SK-N-SH treated with all-trans-retinoic acid at 6 μM for 48 hours (cell line): ENCODE measurements around the gene SYK.

ENCODE experiments used
- ATAC-seq: fragments of 200-7000 bp; cut with Tn5 transposase; 3 replicates; pipeline ENCODE4 v1.9.1; 2020; ENCODE audit warnings: mild to moderate bottlenecking, moderate library complexity
- ARNTL ChIP-seq: fragments of 450-650 bp; formaldehyde crosslinking; IDR thresholded peaks from 2 replicates; pipeline ENCODE4 v1.5.0; 2020; ENCODE audit warnings: low read depth, mild to moderate bottlenecking, moderate library complexity, borderline replicate concordance
- CREB5 ChIP-seq: fragments of 250-450 bp; sonication (Bioruptor Pico); IDR thresholded peaks from 2 replicates; pipeline ENCODE4 v1.5.1; 2020; ENCODE audit warnings: low read depth, mild to moderate bottlenecking, moderate library complexity
- CSDC2 ChIP-seq: fragments of 250-450 bp; sonication (Bioruptor Pico); IDR thresholded peaks from 2 replicates; pipeline ENCODE4 v1.5.0; 2020; ENCODE audit warnings: mild to moderate bottlenecking, moderate library complexity
- ESRRG ChIP-seq: fragments of 250-450 bp; sonication (Bioruptor Pico); IDR thresholded peaks from 2 replicates; pipeline ENCODE4 v1.6.1; 2021; ENCODE audit warnings: mild to moderate bottlenecking
- GLIS3 ChIP-seq: fragments of 250-450 bp; sonication (Bioruptor Pico); IDR thresholded peaks from 2 replicates; pipeline ENCODE4 v1.5.0; 2020; ENCODE audit warnings: mild to moderate bottlenecking, moderate library complexity
- OSR1 ChIP-seq: fragments of 250-450 bp; sonication (Bioruptor Pico); IDR thresholded peaks from 2 replicates; pipeline ENCODE4 v1.8.0; 2022; ENCODE audit warnings: moderate library complexity, mild to moderate bottlenecking, inconsistent platforms
- PATZ1 ChIP-seq: fragments of 250-450 bp; sonication (Bioruptor Pico); IDR thresholded peaks from 2 replicates; pipeline ENCODE4 v1.8.0; 2020; ENCODE audit warnings: mild to moderate bottlenecking, moderate library complexity, borderline replicate concordance
- POU6F1 ChIP-seq: fragments of 250-450 bp; sonication (Bioruptor Pico); IDR thresholded peaks from 2 replicates; pipeline ENCODE4 v1.8.0; 2021; ENCODE audit warnings: low read depth, mild to moderate bottlenecking, moderate library complexity, borderline replicate concordance
- PPARA ChIP-seq: fragments of 250-450 bp; sonication (Bioruptor Pico); IDR thresholded peaks from 2 replicates; pipeline ENCODE4 v1.5.0; 2020; ENCODE audit warnings: mild to moderate bottlenecking, borderline replicate concordance
- SNAI2 ChIP-seq: fragments of 250-450 bp; sonication (Bioruptor Pico); IDR thresholded peaks from 2 replicates; pipeline ENCODE4 v1.5.0; 2020; ENCODE audit warnings: mild to moderate bottlenecking, moderate library complexity
- TCF4 ChIP-seq: fragments of 250-450 bp; sonication (Bioruptor Pico); IDR thresholded peaks from 2 replicates; pipeline ENCODE4 v1.8.0; 2021; ENCODE audit warnings: mild to moderate bottlenecking, moderate library complexity, borderline replicate concordance
- TOX ChIP-seq: fragments of 250-450 bp; sonication (Bioruptor Pico); IDR thresholded peaks from 2 replicates; pipeline ENCODE4 v1.8.0; 2021; ENCODE audit warnings: mild to moderate bottlenecking, moderate library complexity, borderline replicate concordance
- TSHZ2 ChIP-seq: fragments of 250-450 bp; sonication (Bioruptor Pico); IDR thresholded peaks from 2 replicates; pipeline ENCODE4 v1.5.0; 2020; ENCODE audit warnings: mild to moderate bottlenecking, moderate library complexity
- ZC3H10 ChIP-seq: fragments of 250-450 bp; sonication (Bioruptor Pico); IDR thresholded peaks from 2 replicates; pipeline ENCODE4 v1.5.1; 2021; ENCODE audit warnings: mild to moderate bottlenecking, moderate library complexity
- ZFP30 ChIP-seq: fragments of 450-650 bp; formaldehyde crosslinking; IDR thresholded peaks from 2 replicates; pipeline ENCODE4 v1.5.0; 2022; ENCODE audit warnings: mild to moderate bottlenecking, moderate library complexity
- ZNF565 ChIP-seq: fragments of 450-650 bp; formaldehyde crosslinking; conservative IDR thresholded peaks from 2 replicates; pipeline ENCODE4 v1.5.0; 2020; ENCODE audit warnings: low read depth, mild to moderate bottlenecking, moderate library complexity
- ZNF8 ChIP-seq: fragments of 450-650 bp; formaldehyde crosslinking; IDR thresholded peaks from 2 replicates; pipeline ENCODE4 v1.5.0; 2020; ENCODE audit warnings: mild to moderate bottlenecking, moderate library complexity

Gene SYK

GRCh38 chr9:90842176-90842777 lies 40.7 kb downstream of the SYK start:
- TF ChIP-seq ZNF8, result no peak
- no peak for TF ChIP-seq ESRRG (CRISPR knock-in tag)
- no peak for TF ChIP-seq CREB5 (CRISPR knock-in tag)
- no peak for TF ChIP-seq ZFP30
- no peak for TF ChIP-seq TCF4 (CRISPR knock-in tag)
- no peak for TF ChIP-seq TOX (CRISPR knock-in tag)
- TF ChIP-seq PPARA (CRISPR knock-in tag), result no peak
- no peak for TF ChIP-seq CSDC2 (CRISPR knock-in tag)
- TF ChIP-seq PATZ1, result no peak
- TF ChIP-seq TSHZ2, result no peak
- TF ChIP-seq POU6F1 (CRISPR knock-in tag), result no peak
- TF ChIP-seq GLIS3 (CRISPR knock-in tag), result no peak
- no peak for TF ChIP-seq SNAI2
- no peak for TF ChIP-seq ARNTL (CRISPR knock-in tag)
- TF ChIP-seq OSR1 (CRISPR knock-in tag), result no peak
- no peak for ATAC-seq

- no peak for ATAC-seq
- TF ChIP-seq CREB5 (CRISPR knock-in tag) (no peak), TCF4 (CRISPR knock-in tag) (no peak), CSDC2 (CRISPR knock-in tag) (no peak), ZNF565 (no peak), GLIS3 (CRISPR knock-in tag) (no peak), ZC3H10 (CRISPR knock-in tag) (no peak), PATZ1 (no peak), TOX (CRISPR knock-in tag) (no peak), TSHZ2 (no peak)
Observed at GRCh38 chr9:90842996-90843395, 41.4 kb downstream of the SYK start.
